ENCODE results near the gene AKNA.

- TF ChIP-seq CTCF (IDR thresholded peaks at IDR 0.05; ENCODE audit: poor library complexity) (no peak), EZH2phosphoT487 (IDR thresholded peaks at IDR 0.05; ENCODE audit: low read depth, severe bottlenecking, unreplicated experiment) (no peak)
Measured at GRCh38 chr9:114321759-114322158, 66.0 kb downstream of the AKNA start.

Data from hepatocyte (in vitro differentiated cells).